A549 (cell line): ENCODE data around the gene APOC1. TPM values are rescaled to one million over a fixed set of nuclear protein-coding genes. Genes with fewer than 3 reads are reported as not detected.

ENCODE experiments used
- ATAC-seq, 2 experiments: fragments of 200-7000 bp in 1 of 2; fragments of >200 bp in 1 of 2; cut with Nextera tagmentation in 1 of 2; cut with Tn5 transposase in 1 of 2; 3 replicates each; pipeline versions ENCODE4 v1.8.0 to v1.9.1; 2018 to 2020; ENCODE audit warnings: mild to moderate bottlenecking in 1 of 2, moderate library complexity in 1 of 2
- CTCF ChIA-PET: fragments of 300-600 bp; sonication (Branson Sonifier 250); formaldehyde crosslinking; extraction: SDS; loops from one replicate; lab custom pipeline; 2021; ENCODE audit warnings: antibody characterized with exemption, inconsistent platforms; lab: Yijun Ruan, JAX
- POLR2A ChIA-PET: fragments of 350-600 bp; formaldehyde crosslinking; extraction: SDS; loops from one replicate; lab custom pipeline; 2021; ENCODE audit warnings: antibody characterized with exemption, inconsistent platforms; lab: Yijun Ruan, JAX
- DNase-seq, 2 experiments: peaks; one replicate each; pipeline versions ENCODE4 v3.0.0 to v3.0.0-alpha.2; 2011 to 2016; ENCODE audit warnings: low read depth in 1 of 2, low spot score in 1 of 2
- FAIRE-seq: peaks from 2 replicates; lab custom pipeline; 2011; peaks lifted over from hg19 to GRCh38; lab: Jason Lieb, UNC
- H3K27ac ChIP-seq, 2 experiments: fragments of >200 bp; sonication (Bioruptor Twin); formaldehyde crosslinking; 3 replicates each; pipeline ENCODE4 v1.5.1; 2016 to 2017
- H3K4me1 ChIP-seq: fragments of >200 bp; sonication (Bioruptor Twin); formaldehyde crosslinking; 3 replicates; pipeline ENCODE4 v1.6.1; 2016
- H3K4me2 ChIP-seq: fragments of >200 bp; sonication (Bioruptor Twin); formaldehyde crosslinking; 3 replicates; pipeline ENCODE4 v1.6.1; 2016
- H3K4me3 ChIP-seq: fragments of >200 bp; sonication (Bioruptor Twin); formaldehyde crosslinking; 3 replicates; pipeline ENCODE4 v1.5.1; 2016
- H3K9me3 ChIP-seq: fragments of >200 bp; sonication (Bioruptor Twin); formaldehyde crosslinking; 3 replicates; pipeline ENCODE4 v1.6.1; 2016
- BHLHE40 ChIP-seq: IDR thresholded peaks from 2 replicates; pipeline ENCODE4 v1.6.1; 2012; ENCODE audit warnings: low read depth, low read length, inconsistent platforms
- CBX2 ChIP-seq: fragments of 200-600 bp; sonication (generic); IDR thresholded peaks from 2 replicates; pipeline ENCODE4 v1.6.1; 2016; ENCODE audit warnings: low read depth, mild to moderate bottlenecking, borderline replicate concordance
- CBX8 ChIP-seq: fragments of 200-600 bp; sonication (generic); IDR thresholded peaks from 2 replicates; pipeline ENCODE4 v1.6.1; 2016
- CEBPB ChIP-seq, 2 experiments: fragments of >200 bp in 1 of 2; sonication (Bioruptor Twin) in 1 of 2; formaldehyde crosslinking in 1 of 2; IDR thresholded peaks; 2 replicates each; pipeline ENCODE4 v1.6.1; 2012 to 2016
- CHD2 ChIP-seq: fragments of 150-350 bp; IDR thresholded peaks from 2 replicates; pipeline ENCODE4 v1.6.1; 2014; ENCODE audit warnings: low read length; ENCODE audit not compliant: partially characterized antibody
- CHD4 ChIP-seq: fragments of 200-600 bp; sonication (generic); IDR thresholded peaks from 2 replicates; pipeline ENCODE4 v1.6.1; 2016; ENCODE audit warnings: antibody characterized with exemption, mild to moderate bottlenecking, borderline replicate concordance
- EHF ChIP-seq: fragments of 250-450 bp; sonication (Bioruptor Pico); IDR thresholded peaks from 2 replicates; pipeline ENCODE4 v1.5.0; 2020; ENCODE audit warnings: mild to moderate bottlenecking
- EP300 ChIP-seq, 2 experiments: fragments of >200 bp; sonication (Bioruptor Twin); formaldehyde crosslinking; IDR thresholded peaks; 2 replicates in 1 of 2; 3 replicates in 1 of 2; pipeline ENCODE4 v1.6.1; 2016 to 2017
- ESRRA ChIP-seq: fragments of 150-350 bp; IDR thresholded peaks from 2 replicates; pipeline ENCODE4 v1.6.1; 2014; ENCODE audit warnings: mild to moderate bottlenecking, low read length, borderline replicate concordance
- FOXS1 ChIP-seq: fragments of 250-450 bp; sonication (Bioruptor Pico); IDR thresholded peaks from 2 replicates; pipeline ENCODE4 v1.5.0; 2020; ENCODE audit warnings: mild to moderate bottlenecking, moderate library complexity
- HOXA7 ChIP-seq: fragments of 250-450 bp; sonication (Bioruptor Pico); IDR thresholded peaks from 2 replicates; pipeline ENCODE4 v1.5.0; 2020; ENCODE audit warnings: mild to moderate bottlenecking, moderate library complexity
- HOXB13 ChIP-seq: fragments of 250-450 bp; sonication (Bioruptor Pico); IDR thresholded peaks from 2 replicates; pipeline ENCODE4 v1.5.0; 2020; ENCODE audit warnings: low read depth, mild to moderate bottlenecking, moderate library complexity
- JUN ChIP-seq, 2 experiments: fragments of >200 bp; sonication (Bioruptor Twin); formaldehyde crosslinking; IDR thresholded peaks; 2 replicates in 1 of 2; 3 replicates in 1 of 2; pipeline ENCODE4 v1.6.1; 2016 to 2017
- JUNB ChIP-seq: fragments of >200 bp; sonication (Bioruptor Twin); formaldehyde crosslinking; IDR thresholded peaks from 2 replicates; pipeline ENCODE4 v1.6.1; 2016
- KDM5A ChIP-seq: fragments of 200-600 bp; sonication (generic); IDR thresholded peaks from 2 replicates; pipeline ENCODE4 v1.6.1; 2016; ENCODE audit warnings: antibody characterized with exemption, mild to moderate bottlenecking
- MAFK ChIP-seq: fragments of 450-650 bp; IDR thresholded peaks from 2 replicates; pipeline ENCODE4 v1.6.1; 2014; ENCODE audit not compliant: partially characterized antibody
- MAZ ChIP-seq: fragments of 150-350 bp; IDR thresholded peaks from 2 replicates; pipeline ENCODE4 v1.6.1; 2014; ENCODE audit warnings: antibody characterized with exemption, low read depth, low read length, borderline replicate concordance
- NR3C1 ChIP-seq: fragments of >200 bp; sonication (Bioruptor Twin); formaldehyde crosslinking; IDR thresholded peaks from 3 replicates; pipeline ENCODE4 v1.6.1; 2017
- POLR2A ChIP-seq: IDR thresholded peaks from 2 replicates; pipeline ENCODE4 v1.6.1; 2012; ENCODE audit warnings: mild to moderate bottlenecking, low read length
- RAD21 ChIP-seq, 2 experiments: fragments of >200 bp in 1 of 2; sonication (Bioruptor Twin) in 1 of 2; formaldehyde crosslinking in 1 of 2; IDR thresholded peaks in 1 of 2; conservative IDR thresholded peaks in 1 of 2; 2 replicates in 1 of 2; 3 replicates in 1 of 2; pipeline ENCODE4 v1.6.1; 2012 to 2018; ENCODE audit warnings: inconsistent platforms in 1 of 2
- RNF2 ChIP-seq: fragments of 200-600 bp; sonication (generic); IDR thresholded peaks from 2 replicates; pipeline ENCODE4 v1.6.1; 2016; ENCODE audit warnings: low read depth, mild to moderate bottlenecking, antibody characterized with exemption, moderate library complexity, borderline replicate concordance
- SMC3 ChIP-seq: fragments of >200 bp; sonication (Bioruptor Twin); formaldehyde crosslinking; IDR thresholded peaks from 3 replicates; pipeline ENCODE4 v1.6.1; 2018; ENCODE audit warnings: inconsistent platforms
- TFCP2L1 ChIP-seq: fragments of 250-450 bp; sonication (Bioruptor Pico); IDR thresholded peaks from 2 replicates; pipeline ENCODE4 v1.5.0; 2021; ENCODE audit warnings: mild to moderate bottlenecking
- TP53 ChIP-seq: fragments of 250-450 bp; sonication (Bioruptor Pico); IDR thresholded peaks from 2 replicates; pipeline ENCODE4 v1.5.0; 2021; ENCODE audit warnings: mild to moderate bottlenecking, moderate library complexity
- ZSCAN20 ChIP-seq: fragments of 250-450 bp; sonication (Bioruptor Pico); IDR thresholded peaks from 2 replicates; pipeline ENCODE4 v1.8.0; 2022; ENCODE audit warnings: mild to moderate bottlenecking, moderate library complexity
- WGBS: methylation state at CpG from one replicate; pipeline ENCODE4 v1.1.6; 2017; ENCODE audit errors: missing lambda C conversion rate; 5-methylcytosine and 5-hydroxymethylcytosine counted together
- polyA plus RNA-seq, 4 experiments: library from polyadenylated mRNA; depleted of rRNA in 3 of 4; stranded (reverse); fragments of >200 nt; fragmentation: RNase III in 1 of 4; extraction: RNeasy Plus Mini Kit Qiagen cat#74134 plus additional on column Dnase treatment in 1 of 4; gene quantifications; 2 replicates in 3 of 4; 3 replicates in 1 of 4; pipeline ENCODE4 v1.2.3, GENCODE V29; 2011 to 2017
- TF ChIP-seq, protein P1 (sequence below): fragments of 450-650 bp; IDR thresholded peaks from 2 replicates; pipeline ENCODE4 v1.6.1; 2014; ENCODE audit warnings: antibody characterized with exemption
- TF ChIP-seq, protein P2 (sequence below): fragments of 200-600 bp; sonication (generic); IDR thresholded peaks from 2 replicates; pipeline ENCODE4 v1.6.1; 2016; ENCODE audit warnings: antibody characterized with exemption, mild to moderate bottlenecking, moderate library complexity
- TF ChIP-seq, protein P3 (sequence below): fragments of >200 bp; sonication (Bioruptor Twin); formaldehyde crosslinking; IDR thresholded peaks from 3 replicates; pipeline ENCODE4 v1.6.1; 2016

Gene APOC1
- polyA plus RNA-seq, 2 of the 4 experiments (the other 2 are of a cell fraction) = 88.7 to 196 TPM

DNA sequence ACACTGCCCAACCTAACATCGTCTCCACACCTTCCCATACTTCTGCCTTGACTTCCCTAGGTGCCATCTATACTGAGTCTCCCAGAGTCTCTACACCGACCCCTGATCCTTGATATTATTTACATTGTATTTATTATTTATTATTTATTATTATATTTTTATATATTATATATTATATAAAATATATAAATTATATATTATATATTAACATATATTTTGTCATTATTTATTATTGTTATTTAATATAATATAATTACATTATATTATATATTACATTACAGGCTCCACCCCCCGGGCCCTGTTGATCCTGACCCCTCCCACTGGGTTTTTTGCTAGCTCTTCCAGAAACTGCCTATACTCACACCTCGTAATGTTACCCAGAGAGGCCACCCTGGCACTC, 41.7 kb upstream of the APOC1 start:
- no peak for FAIRE-seq
- CTCF ChIA-PET = interaction anchor here (1.0 to 2.9 kb wide), 5 partner anchors 11 to 89 kb away, joined by 3 to 8 read pairs (median 5); no protein-coding TSS in a partner anchor
- WGBS = 67% methylated on average over 4 of the region's 4 CpGs
- POLR2A ChIA-PET = no interaction called here
- no peak overlapping the region for H3K4me2 ChIP-seq
- ATAC-seq = no peak
- TF ChIP-seq ESRRA (no peak), RAD21 (conservative IDR thresholded peaks at IDR 0.05 in 1 of 2, IDR thresholded peaks at IDR 0.05 in 1 of 2) (no peak), FOXS1 (CRISPR knock-in tag) (no peak), MAFK (no peak), CBX2 (no peak), CBX8 (no peak), HOXA7 (CRISPR knock-in tag) (no peak), JUNB (no peak), MAZ (no peak), TFCP2L1 (CRISPR knock-in tag) (no peak), CHD2 (no peak), TP53 (CRISPR knock-in tag) (no peak), ZSCAN20 (CRISPR knock-in tag) (no peak)
- H3K27ac ChIP-seq = no peak overlapping the region
- H3K4me1 ChIP-seq = no peaks in the 10 kb centered on the region
- DNase-seq = no peak
- H3K9me3 ChIP-seq = no peaks in the 10 kb centered on the region
- no peak overlapping the region for H3K4me3 ChIP-seq

DNA sequence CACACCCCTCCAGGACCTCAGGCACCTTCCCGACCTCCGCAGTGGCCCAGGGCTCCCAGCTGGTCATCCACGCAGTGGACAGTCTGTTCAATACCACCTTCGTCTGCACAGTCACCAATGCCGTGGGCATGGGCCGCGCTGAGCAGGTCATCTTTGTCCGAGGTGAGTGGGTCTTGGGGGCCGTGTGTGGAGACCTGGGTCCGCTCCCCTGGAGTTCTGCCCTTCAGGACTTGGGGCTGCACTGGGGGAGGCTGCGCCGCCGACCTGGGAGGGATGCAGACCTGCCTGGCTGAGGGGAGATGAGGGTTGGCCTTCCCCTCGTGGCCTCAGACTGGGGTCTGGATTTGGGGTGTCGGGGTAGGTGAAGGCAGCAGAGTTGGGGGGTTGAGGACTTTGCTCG, 40.1 kb upstream of the APOC1 start:
- Histone ChIP-seq H3K4me3 (no peak overlapping the region), H3K9me3 (no peaks in the 10 kb centered on the region), H3K27ac (no peak overlapping the region), H3K4me2 (no peak overlapping the region), H3K4me1 (no peaks in the 10 kb centered on the region)
- no peak for FAIRE-seq
- no peak for DNase-seq
- 89% methylated on average over 16 of the region's 16 CpGs for WGBS
- ChIA-PET POLR2A (no interaction called here), CTCF (interaction anchor here (0.7 to 1.6 kb wide), 4 partner anchors 10 to 30 kb away, joined by 3 to 4 read pairs (median 4); no protein-coding TSS in a partner anchor)
- TF ChIP-seq CEBPB (IDR thresholded peaks at IDR 0.05) (no peak), KDM5A (no peak), NR3C1 (no peak), HOXB13 (CRISPR knock-in tag) (no peak), JUN (IDR thresholded peaks at IDR 0.05) (no peak), BHLHE40 (no peak), EHF (CRISPR knock-in tag) (no peak), POLR2A (no peak), CBX8 (no peak), CHD4 (no peak), TFCP2L1 (CRISPR knock-in tag) (no peak), CBX2 (no peak), EP300 (IDR thresholded peaks at IDR 0.05) (no peak), RNF2 (no peak), SMC3 (no peak), ESRRA (no peak)
- TF ChIP-seq, protein P1, sequence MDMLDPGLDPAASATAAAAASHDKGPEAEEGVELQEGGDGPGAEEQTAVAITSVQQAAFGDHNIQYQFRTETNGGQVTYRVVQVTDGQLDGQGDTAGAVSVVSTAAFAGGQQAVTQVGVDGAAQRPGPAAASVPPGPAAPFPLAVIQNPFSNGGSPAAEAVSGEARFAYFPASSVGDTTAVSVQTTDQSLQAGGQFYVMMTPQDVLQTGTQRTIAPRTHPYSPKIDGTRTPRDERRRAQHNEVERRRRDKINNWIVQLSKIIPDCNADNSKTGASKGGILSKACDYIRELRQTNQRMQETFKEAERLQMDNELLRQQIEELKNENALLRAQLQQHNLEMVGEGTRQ = no peak
- TF ChIP-seq, protein P2, sequence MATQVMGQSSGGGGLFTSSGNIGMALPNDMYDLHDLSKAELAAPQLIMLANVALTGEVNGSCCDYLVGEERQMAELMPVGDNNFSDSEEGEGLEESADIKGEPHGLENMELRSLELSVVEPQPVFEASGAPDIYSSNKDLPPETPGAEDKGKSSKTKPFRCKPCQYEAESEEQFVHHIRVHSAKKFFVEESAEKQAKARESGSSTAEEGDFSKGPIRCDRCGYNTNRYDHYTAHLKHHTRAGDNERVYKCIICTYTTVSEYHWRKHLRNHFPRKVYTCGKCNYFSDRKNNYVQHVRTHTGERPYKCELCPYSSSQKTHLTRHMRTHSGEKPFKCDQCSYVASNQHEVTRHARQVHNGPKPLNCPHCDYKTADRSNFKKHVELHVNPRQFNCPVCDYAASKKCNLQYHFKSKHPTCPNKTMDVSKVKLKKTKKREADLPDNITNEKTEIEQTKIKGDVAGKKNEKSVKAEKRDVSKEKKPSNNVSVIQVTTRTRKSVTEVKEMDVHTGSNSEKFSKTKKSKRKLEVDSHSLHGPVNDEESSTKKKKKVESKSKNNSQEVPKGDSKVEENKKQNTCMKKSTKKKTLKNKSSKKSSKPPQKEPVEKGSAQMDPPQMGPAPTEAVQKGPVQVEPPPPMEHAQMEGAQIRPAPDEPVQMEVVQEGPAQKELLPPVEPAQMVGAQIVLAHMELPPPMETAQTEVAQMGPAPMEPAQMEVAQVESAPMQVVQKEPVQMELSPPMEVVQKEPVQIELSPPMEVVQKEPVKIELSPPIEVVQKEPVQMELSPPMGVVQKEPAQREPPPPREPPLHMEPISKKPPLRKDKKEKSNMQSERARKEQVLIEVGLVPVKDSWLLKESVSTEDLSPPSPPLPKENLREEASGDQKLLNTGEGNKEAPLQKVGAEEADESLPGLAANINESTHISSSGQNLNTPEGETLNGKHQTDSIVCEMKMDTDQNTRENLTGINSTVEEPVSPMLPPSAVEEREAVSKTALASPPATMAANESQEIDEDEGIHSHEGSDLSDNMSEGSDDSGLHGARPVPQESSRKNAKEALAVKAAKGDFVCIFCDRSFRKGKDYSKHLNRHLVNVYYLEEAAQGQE = no peak
- TF ChIP-seq, protein P3, sequence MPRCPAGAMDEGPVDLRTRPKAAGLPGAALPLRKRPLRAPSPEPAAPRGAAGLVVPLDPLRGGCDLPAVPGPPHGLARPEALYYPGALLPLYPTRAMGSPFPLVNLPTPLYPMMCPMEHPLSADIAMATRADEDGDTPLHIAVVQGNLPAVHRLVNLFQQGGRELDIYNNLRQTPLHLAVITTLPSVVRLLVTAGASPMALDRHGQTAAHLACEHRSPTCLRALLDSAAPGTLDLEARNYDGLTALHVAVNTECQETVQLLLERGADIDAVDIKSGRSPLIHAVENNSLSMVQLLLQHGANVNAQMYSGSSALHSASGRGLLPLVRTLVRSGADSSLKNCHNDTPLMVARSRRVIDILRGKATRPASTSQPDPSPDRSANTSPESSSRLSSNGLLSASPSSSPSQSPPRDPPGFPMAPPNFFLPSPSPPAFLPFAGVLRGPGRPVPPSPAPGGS = no peak
- no peak for ATAC-seq
